ENCODE measurements around the gene RNF222. TPM values are rescaled to one million over a fixed set of nuclear protein-coding genes. Genes with fewer than 3 reads are reported as not detected.
A peak's percentile ranks its signal among the peaks of the same experiment; 100 is the strongest.

Gene RNF222
- total and polyA plus RNA-seq, 2 experiments from 2014 or later, result 0.07 TPM; not detected in 1

DNA sequence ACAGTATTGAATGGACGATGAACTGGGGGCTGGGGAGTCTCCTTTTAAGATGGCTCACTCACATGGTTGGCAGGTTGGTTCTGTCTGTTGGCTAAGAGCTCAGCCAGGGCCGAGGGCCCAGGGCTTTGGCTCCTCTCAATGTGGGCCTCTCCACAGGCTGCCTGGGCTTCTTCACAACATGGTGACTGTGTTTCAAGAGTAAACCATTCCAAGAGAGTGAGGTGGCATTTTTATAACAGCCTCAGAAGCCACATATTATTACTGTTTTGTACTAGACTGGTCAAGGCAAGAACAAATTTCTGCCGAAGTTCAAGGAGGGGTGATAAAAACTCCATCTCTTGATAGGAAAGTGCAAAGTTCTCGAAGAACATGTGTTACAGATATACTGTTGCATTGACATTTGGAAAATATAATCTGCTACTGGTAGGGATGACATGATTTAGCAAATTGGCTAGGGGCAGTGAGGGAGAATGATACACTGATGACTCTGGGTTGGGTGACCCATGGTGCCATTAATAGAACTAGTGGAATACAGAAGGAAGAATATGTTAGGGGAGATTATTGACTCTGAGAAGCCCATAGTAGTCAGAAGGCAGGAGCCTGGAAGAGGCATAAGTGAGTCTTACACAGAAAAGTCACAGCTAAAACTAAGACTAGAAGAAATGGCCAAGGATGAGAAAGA, 34.8 kb downstream of the RNF222 start:
- Histone ChIP-seq H3K27me3 (ENCODE audit: insufficient read depth) (no peaks in the 10 kb centered on the region), H3K4me1 (ENCODE audit: insufficient read depth) (peaks cover 24% of the 10 kb centered on the region), H3K4me2 (no peak overlapping the region), H3K27ac (ENCODE audit: low read depth) (no peak overlapping the region), H3K36me3 (ENCODE audit: insufficient read depth) (no peaks in the 10 kb centered on the region), H3K79me2 (replicated peaks; ENCODE audit: insufficient read depth) (no peaks in the 10 kb centered on the region), H3K9me2 (ENCODE audit: insufficient read depth) (peaks cover 5% of the 10 kb centered on the region; the same call in 1 of the 2 replicates), H3K4me3 (no peak overlapping the region), H2AFZ (no peak overlapping the region), H3F3A (replicated peaks; ENCODE audit: low read depth) (no peaks in the 10 kb centered on the region; the same call in 1 of the 2 replicates), H4K20me1 (replicated peaks; ENCODE audit: insufficient read depth) (no peaks in the 10 kb centered on the region)
- DNase-seq (ENCODE audit: low spot score), result no peak
- no peaks in the 10 kb centered on the region for H3K9me3 Mint-ChIP-seq
- H3K27ac Mint-ChIP-seq, result peak overlapping the region; percentile 2; the same call in 1 of the 2 replicates
- peaks cover 20% of the 10 kb centered on the region for H3K4me1 Mint-ChIP-seq
- H3K27me3 Mint-ChIP-seq (ENCODE audit: insufficient read depth, low read depth, poor library complexity), result peaks cover 9% of the 10 kb centered on the region
- no peak overlapping the region for H3K4me3 Mint-ChIP-seq
- TF ChIP-seq EZH2phosphoT487 (IDR thresholded peaks at IDR 0.05; ENCODE audit: unreplicated experiment), result no peak
- TF ChIP-seq STAT1 (IDR thresholded peaks at IDR 0.05; ENCODE audit: unreplicated experiment), result no peak
- TF ChIP-seq, protein P1, sequence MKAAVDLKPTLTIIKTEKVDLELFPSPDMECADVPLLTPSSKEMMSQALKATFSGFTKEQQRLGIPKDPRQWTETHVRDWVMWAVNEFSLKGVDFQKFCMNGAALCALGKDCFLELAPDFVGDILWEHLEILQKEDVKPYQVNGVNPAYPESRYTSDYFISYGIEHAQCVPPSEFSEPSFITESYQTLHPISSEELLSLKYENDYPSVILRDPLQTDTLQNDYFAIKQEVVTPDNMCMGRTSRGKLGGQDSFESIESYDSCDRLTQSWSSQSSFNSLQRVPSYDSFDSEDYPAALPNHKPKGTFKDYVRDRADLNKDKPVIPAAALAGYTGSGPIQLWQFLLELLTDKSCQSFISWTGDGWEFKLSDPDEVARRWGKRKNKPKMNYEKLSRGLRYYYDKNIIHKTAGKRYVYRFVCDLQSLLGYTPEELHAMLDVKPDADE (IDR thresholded peaks at IDR 0.05), result no peak
- no peak for TF ChIP-seq CREB1 (CRISPR knock-in tag; IDR thresholded peaks at IDR 0.05; ENCODE audit: low read depth)
- no peak for TF ChIP-seq ZNF114 (CRISPR knock-in tag; IDR thresholded peaks at IDR 0.05)
- TF ChIP-seq, protein P2, sequence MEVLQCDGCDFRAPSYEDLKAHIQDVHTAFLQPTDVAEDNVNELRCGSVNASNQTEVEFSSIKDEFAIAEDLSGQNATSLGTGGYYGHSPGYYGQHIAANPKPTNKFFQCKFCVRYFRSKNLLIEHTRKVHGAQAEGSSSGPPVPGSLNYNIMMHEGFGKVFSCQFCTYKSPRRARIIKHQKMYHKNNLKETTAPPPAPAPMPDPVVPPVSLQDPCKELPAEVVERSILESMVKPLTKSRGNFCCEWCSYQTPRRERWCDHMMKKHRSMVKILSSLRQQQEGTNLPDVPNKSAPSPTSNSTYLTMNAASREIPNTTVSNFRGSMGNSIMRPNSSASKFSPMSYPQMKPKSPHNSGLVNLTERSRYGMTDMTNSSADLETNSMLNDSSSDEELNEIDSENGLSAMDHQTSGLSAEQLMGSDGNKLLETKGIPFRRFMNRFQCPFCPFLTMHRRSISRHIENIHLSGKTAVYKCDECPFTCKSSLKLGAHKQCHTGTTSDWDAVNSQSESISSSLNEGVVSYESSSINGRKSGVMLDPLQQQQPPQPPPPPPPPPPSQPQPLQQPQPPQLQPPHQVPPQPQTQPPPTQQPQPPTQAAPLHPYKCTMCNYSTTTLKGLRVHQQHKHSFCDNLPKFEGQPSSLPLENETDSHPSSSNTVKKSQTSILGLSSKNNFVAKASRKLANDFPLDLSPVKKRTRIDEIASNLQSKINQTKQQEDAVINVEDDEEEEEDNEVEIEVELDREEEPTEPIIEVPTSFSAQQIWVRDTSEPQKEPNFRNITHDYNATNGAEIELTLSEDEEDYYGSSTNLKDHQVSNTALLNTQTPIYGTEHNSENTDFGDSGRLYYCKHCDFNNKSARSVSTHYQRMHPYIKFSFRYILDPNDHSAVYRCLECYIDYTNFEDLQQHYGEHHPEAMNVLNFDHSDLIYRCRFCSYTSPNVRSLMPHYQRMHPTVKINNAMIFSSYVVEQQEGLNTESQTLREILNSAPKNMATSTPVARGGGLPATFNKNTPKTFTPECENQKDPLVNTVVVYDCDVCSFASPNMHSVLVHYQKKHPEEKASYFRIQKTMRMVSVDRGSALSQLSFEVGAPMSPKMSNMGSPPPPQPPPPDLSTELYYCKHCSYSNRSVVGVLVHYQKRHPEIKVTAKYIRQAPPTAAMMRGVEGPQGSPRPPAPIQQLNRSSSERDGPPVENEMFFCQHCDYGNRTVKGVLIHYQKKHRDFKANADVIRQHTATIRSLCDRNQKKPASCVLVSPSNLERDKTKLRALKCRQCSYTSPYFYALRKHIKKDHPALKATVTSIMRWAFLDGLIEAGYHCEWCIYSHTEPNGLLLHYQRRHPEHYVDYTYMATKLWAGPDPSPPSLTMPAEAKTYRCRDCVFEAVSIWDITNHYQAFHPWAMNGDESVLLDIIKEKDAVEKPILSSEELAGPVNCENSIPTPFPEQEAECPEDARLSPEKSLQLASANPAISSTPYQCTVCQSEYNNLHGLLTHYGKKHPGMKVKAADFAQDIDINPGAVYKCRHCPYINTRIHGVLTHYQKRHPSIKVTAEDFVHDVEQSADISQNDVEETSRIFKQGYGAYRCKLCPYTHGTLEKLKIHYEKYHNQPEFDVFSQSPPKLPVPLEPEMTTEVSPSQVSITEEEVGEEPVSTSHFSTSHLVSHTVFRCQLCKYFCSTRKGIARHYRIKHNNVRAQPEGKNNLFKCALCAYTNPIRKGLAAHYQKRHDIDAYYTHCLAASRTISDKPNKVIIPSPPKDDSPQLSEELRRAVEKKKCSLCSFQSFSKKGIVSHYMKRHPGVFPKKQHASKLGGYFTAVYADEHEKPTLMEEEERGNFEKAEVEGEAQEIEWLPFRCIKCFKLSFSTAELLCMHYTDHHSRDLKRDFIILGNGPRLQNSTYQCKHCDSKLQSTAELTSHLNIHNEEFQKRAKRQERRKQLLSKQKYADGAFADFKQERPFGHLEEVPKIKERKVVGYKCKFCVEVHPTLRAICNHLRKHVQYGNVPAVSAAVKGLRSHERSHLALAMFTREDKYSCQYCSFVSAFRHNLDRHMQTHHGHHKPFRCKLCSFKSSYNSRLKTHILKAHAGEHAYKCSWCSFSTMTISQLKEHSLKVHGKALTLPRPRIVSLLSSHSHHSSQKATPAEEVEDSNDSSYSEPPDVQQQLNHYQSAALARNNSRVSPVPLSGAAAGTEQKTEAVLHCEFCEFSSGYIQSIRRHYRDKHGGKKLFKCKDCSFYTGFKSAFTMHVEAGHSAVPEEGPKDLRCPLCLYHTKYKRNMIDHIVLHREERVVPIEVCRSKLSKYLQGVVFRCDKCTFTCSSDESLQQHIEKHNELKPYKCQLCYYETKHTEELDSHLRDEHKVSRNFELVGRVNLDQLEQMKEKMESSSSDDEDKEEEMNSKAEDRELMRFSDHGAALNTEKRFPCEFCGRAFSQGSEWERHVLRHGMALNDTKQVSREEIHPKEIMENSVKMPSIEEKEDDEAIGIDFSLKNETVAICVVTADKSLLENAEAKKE (CRISPR knock-in tag; IDR thresholded peaks at IDR 0.05), result no peak
- TF ChIP-seq, protein P3, sequence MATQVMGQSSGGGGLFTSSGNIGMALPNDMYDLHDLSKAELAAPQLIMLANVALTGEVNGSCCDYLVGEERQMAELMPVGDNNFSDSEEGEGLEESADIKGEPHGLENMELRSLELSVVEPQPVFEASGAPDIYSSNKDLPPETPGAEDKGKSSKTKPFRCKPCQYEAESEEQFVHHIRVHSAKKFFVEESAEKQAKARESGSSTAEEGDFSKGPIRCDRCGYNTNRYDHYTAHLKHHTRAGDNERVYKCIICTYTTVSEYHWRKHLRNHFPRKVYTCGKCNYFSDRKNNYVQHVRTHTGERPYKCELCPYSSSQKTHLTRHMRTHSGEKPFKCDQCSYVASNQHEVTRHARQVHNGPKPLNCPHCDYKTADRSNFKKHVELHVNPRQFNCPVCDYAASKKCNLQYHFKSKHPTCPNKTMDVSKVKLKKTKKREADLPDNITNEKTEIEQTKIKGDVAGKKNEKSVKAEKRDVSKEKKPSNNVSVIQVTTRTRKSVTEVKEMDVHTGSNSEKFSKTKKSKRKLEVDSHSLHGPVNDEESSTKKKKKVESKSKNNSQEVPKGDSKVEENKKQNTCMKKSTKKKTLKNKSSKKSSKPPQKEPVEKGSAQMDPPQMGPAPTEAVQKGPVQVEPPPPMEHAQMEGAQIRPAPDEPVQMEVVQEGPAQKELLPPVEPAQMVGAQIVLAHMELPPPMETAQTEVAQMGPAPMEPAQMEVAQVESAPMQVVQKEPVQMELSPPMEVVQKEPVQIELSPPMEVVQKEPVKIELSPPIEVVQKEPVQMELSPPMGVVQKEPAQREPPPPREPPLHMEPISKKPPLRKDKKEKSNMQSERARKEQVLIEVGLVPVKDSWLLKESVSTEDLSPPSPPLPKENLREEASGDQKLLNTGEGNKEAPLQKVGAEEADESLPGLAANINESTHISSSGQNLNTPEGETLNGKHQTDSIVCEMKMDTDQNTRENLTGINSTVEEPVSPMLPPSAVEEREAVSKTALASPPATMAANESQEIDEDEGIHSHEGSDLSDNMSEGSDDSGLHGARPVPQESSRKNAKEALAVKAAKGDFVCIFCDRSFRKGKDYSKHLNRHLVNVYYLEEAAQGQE (IDR thresholded peaks at IDR 0.05; ENCODE audit: unreplicated experiment), result no peak
- TF ChIP-seq JUNB (IDR thresholded peaks at IDR 0.05; ENCODE audit: unreplicated experiment), result no peak
- no peak for TF ChIP-seq NANOG (IDR thresholded peaks at IDR 0.05; ENCODE audit: borderline replicate concordance)
- TF ChIP-seq EZH2 (IDR thresholded peaks at IDR 0.05; ENCODE audit: low read depth, unreplicated experiment), result no peak
- TF ChIP-seq POLR2AphosphoS5 (IDR thresholded peaks at IDR 0.05; ENCODE audit: low read depth), result no peak
- TF ChIP-seq ZNF331 (CRISPR knock-in tag; IDR thresholded peaks at IDR 0.05; ENCODE audit: low read depth), result no peak
- TF ChIP-seq, protein P4, sequence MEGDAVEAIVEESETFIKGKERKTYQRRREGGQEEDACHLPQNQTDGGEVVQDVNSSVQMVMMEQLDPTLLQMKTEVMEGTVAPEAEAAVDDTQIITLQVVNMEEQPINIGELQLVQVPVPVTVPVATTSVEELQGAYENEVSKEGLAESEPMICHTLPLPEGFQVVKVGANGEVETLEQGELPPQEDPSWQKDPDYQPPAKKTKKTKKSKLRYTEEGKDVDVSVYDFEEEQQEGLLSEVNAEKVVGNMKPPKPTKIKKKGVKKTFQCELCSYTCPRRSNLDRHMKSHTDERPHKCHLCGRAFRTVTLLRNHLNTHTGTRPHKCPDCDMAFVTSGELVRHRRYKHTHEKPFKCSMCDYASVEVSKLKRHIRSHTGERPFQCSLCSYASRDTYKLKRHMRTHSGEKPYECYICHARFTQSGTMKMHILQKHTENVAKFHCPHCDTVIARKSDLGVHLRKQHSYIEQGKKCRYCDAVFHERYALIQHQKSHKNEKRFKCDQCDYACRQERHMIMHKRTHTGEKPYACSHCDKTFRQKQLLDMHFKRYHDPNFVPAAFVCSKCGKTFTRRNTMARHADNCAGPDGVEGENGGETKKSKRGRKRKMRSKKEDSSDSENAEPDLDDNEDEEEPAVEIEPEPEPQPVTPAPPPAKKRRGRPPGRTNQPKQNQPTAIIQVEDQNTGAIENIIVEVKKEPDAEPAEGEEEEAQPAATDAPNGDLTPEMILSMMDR (conservative IDR thresholded peaks at IDR 0.05; ENCODE audit: low read depth in 2 of 2), result no peak
- ATAC-seq, result no peak
- no peaks in the 10 kb centered on the region; the same call in 2 of the 3 replicates for H3K36me3 Mint-ChIP-seq (ENCODE audit: low read depth)

Measured in GM23338 (cell line).